HG02759 (cell line): Measurements from ENCODE around the gene SNTG2.
"Not testable (repeated sequence)": the region's sequence is repeated elsewhere in the genome, so short reads cannot be mapped to it uniquely, and the experiment has no call there.

Experiments used
- ATAC-seq: cut with Tn5 transposase; IDR thresholded peaks from one replicate; pipeline ENCODE4 v1.9.1; 2021; ENCODE audit warnings: mild to moderate bottlenecking, moderate library complexity; ENCODE audit not compliant: unreplicated experiment

The SNTG2 gene

DNA sequence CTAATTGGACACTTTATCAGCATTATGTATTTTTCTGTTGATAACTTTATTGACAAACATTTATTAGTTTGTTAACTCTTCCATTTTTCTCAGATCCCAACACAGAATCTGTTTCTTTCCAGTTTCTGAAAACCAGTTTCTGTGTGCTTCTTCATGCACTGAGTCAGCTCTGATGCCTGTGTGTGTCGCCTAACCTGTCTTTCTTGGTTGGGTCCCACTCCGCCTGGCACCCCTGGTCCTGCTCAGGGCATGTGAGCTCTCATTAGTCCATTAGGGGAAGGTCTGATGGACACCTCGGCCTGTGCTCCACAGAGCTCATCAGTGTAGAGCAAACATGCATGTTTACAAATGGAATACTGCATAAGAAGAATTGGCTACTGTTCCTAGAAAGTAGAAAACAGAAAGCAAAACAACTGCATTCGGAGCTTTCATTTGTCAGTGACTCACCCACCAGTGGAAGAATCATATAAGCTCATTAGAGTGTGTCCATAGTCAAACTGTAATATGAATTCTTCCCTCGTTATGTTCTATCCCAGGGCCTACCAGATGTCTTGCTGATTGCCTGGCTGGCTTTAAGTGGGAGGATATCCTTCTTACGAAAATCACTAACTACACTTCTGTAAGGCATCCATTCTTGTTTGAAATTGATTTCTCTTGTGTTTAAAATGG is 137.7 kb downstream of the SNTG2 start:
- ATAC-seq, result no peak

- no peak for ATAC-seq
Measured at GRCh38 chr2:1088940-1089339, 138.3 kb downstream of the SNTG2 start.

DNA sequence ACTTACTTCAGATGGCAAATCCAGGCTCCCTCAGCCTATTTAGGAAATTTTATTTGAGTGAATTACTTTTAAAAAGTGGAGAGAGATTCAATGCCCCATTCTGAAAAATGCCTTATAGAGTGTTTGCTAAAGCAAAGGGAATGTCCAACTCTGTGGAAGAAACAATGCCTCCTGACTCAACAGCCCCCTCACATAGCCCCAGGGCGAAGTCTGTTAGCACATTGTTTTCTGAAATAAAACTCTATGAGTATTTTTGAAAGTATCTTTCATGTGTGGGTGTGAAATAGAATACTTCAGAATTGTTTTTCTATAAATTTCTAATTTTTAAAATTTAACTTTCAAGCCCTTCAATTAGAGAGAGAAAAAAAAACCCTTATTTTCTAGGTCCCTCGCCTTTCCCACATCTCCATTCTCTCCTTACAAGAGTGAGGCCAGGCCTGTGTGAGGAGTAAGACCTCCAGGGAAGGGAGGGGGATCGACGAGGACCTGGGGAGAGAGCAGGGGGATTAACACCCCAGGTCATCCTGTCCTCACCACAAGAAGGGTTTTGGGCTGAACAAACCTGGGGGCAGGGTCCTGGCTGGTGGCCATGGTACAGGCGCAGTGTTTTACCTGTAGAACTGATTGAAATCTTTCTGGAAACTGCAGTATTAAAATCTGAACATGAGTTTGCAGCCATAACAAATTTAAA is 141.4 kb downstream of the SNTG2 start:
- ATAC-seq, result no peak

DNA sequence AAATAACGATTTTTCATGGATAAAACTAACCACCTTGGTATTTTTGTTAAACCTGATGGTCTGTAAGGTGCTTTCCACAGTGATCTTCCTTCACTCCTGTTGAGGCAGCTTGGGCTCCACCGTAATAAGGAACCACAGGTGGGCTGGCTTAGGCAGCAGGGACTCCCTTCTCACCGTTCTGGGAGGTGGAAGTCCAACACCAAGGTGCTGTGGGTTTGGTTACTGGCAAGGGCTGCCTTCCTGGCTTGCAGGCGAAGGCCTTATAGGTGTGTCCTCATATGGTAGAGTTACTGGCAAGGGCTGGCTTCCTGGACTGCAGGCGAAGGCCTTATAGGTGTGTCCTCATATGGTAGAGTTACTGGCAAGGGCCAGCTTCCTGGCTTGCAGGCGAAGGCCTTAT is 143.0 kb downstream of the SNTG2 start:
- ATAC-seq, result not testable (repeated sequence)

- no peak for ATAC-seq
Measured at GRCh38 chr2:1097101-1097500, 146.5 kb downstream of the SNTG2 start.

GRCh38 chr2:1099418-1099817 is 148.8 kb downstream of the SNTG2 start:
- no peak for ATAC-seq

DNA sequence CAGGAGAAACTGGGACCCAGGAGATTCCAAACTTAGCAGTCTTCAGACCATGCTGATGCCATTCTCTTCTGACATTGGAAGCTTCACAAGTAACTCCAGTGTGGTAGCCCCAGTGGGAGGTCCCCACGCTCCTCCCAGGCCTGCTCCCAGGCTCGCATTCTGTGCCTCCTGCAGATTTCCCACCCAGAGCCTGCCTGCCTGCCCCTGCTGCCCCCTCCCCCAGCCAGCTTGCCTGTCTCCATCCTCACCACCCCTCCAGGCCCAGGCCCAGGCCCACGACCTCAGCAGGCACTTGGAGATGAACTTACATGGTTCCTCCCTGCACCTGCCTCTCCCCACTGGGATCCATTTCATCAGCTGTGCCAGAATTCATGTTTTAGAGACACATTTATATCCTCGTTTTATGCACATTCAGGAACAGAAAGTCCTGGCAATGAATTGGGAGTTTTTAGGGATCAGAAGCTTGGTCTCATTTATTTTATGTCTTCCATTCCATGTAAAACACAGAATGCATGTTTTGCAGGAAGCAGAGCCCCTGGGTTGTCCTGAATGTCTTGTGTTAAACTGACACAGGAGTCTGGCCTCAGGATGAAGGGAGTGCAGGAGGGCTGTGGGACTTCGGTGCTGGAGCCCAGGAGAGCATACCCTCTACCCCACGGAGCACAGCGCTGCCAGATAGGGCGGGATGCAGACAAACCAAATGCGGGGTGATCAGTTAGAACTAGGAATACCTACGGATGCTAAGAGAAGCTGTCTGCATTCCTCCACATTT is 150.5 kb downstream of the SNTG2 start:
- no peak for ATAC-seq

GRCh38 chr2:1101982-1102590 is 151.4 kb downstream of the SNTG2 start:
- no peak for ATAC-seq

DNA sequence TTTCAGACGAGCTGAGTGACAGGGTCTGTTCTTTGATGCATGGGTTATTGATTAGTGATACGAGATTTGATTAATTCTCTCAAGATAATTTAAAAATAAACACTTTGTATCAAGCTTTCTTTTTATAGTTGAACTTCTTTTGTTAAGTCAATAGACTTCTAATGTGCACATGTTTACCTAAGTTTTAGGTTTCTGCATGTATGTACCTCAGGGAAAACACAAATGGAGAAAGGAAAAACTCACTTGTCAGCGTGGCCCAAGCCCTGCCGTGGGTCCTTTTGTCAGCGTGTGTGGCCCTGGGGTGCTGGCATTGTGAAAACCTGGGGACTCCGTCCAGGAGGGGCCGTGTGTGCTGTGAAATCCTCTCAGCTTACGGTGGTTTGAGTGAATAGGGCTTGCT is 153.7 kb downstream of the SNTG2 start:
- no peak for ATAC-seq

DNA sequence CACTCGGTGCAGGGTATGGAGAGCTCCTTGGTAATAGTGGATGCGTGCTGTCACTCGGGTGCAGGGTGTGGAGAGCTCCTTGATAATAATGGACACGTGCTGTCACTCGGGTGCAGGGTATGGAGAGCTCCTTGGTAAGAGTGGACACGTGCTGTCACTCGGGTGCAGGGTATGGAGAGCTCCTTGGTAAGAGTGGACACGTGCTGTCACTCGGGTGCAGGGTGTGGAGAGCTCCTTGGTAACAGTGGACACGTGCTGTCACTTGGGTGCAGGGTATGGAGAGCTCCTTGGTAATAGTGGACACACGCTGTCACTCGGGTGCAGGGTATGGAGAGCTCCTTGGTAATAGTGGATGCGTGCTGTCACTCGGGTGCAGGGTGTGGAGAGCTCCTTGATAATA is 155.7 kb downstream of the SNTG2 start:
- not testable (repeated sequence) for ATAC-seq

DNA sequence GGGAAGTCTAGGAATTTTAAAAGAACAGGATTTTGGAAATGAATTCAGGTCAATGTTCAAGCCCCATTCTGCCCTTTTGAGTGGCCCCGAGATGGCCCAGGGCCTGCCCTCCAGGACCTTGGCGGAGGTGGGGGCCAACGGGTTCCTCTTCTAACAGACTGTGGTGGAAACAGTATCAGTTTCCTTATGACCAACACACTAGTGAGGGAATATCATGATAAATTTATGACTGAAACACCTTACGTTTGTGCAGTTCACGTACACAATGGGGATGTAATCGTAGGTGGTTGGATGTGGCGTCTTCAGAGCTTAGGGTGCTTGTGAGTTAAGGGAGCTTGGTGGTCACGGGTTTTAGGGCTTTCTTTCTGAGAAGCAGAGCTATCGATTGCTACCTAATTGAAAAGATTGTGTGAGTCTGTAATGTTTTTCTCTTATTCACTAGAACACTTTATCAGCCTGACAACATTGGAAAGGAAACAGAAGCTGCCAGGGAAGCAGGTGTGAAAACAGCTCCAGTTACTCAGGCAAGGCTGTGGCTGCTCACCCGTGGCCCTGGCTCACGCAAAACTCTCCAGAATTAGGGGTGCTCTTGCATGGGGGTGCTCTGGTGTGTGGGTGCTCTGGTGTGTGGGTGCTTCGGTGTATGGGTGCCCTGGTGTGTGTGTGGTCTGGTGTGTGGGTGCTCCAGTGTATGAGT is 165.3 kb downstream of the SNTG2 start:
- ATAC-seq, result no peak

GRCh38 chr2:1117569-1117968 is 166.9 kb downstream of the SNTG2 start:
- no peak for ATAC-seq

- no peak for ATAC-seq
Measured at GRCh38 chr2:1125217-1125616, 174.6 kb downstream of the SNTG2 start.

DNA sequence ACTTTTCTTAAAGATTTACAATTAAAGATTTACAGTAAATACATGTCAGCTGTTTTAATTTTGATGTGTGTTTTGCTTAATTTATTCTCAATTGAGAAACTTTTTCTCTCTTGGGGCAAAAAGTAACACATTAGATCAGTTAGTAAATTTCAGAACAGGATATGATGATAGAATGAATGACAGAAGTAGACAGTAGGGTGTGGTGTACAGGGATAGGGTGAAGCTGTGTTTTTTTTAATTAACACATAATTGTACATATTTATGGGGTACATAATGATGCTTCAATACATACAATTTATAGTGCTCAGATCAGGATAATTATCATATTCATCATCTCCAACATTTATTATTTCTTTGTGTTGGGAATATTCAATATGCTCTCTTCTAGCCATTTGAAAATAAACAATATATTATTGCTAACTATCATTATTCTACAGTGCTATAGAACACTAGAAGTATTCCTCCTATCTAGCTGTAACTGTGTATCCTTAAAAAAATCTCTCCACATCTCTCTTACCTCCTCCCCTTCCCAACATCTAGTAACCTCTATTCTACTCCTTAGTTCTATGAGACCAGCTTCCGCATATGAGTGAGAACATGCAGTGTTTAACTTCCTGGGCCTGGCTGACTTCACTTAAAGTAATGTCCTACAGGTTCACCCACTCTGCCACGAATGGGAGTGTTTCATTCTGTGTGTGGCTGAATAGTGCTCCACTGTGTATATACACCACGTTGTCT is 175.2 kb downstream of the SNTG2 start:
- no peak for ATAC-seq

DNA sequence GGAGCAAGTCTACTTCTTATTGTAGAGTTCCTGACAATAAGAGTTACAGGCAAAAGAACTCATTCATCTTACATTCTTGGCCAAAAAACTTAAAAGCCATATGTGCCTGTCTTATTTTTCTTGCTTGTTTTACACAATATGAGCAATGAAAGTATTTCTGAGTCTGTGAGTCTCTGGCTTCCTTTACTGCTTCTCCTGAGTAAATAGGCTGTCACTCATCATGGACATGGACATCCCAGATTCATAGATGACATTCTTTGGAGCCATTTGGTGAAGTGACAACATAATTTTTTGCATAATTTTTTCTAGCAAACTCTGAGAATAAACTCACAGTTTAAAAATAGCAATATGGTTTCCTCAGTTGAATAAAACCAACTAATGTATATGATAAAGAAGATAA is 179.3 kb downstream of the SNTG2 start:
- no peak for ATAC-seq

- no peak for ATAC-seq
Measured at GRCh38 chr2:1130922-1131321, 180.3 kb downstream of the SNTG2 start.

DNA sequence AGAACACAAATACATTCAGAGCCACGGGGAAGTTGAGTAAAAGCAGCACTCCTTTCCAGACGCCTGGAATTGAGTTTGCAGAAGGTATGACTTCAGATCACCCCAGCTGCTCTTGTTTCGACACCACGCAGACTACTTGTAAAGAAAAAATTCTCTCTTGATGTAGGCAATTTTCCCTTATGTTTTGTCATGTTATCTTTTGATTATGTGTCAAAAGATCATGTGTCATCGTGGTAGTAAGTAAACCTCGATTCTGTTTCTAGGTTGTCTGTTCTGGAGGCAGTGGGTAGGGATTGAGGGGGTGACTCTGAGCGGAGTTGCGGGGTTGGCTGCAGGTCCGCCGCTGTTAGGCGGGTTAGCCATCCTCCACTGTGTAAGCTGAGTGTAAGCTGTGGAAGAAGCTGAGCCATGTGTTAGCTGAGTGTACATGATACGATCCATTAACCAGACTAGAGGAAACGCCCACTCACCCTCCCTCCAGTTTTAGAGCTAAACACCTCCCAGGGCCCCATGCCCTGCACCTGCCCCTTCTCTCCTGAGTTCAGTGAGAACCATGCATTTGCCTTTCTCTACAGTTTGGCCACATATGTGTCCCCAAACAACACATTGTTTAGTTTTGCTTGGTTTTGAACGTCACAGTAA is 181.8 kb downstream of the SNTG2 start:
- no peak for ATAC-seq

DNA sequence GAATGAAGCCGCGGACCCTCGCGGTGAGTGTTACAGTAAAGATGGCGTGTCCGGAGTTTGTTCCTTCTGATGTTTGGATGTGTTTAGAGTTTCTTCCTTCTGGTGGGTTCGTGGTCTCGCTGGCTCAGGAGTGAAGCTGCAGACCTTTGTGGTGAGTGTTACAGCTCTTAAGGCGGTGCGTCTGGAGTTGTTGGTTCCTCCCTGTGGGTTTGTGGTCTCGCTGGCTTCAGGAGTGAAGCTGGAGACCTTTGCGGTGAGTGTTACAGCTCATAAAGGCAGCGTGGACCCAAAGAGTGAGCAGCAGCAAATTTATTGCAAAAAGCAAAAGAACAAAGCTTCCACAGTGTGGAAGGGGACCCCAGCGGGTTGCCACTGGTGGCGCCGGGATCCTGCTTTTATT is 183.2 kb downstream of the SNTG2 start:
- ATAC-seq, result not testable (repeated sequence)

GRCh38 chr2:1134629-1135028 is 184.0 kb downstream of the SNTG2 start:
- no peak for ATAC-seq

GRCh38 chr2:1136067-1136466 is 185.4 kb downstream of the SNTG2 start:
- no peak for ATAC-seq
